GM19351 (cell line): ENCODE results near the gene DSG2.

Source experiments
- ATAC-seq: cut with Tn5 transposase; IDR thresholded peaks from one replicate; pipeline ENCODE4 v1.9.1; 2021; ENCODE audit warnings: mild to moderate bottlenecking, moderate library complexity; ENCODE audit not compliant: unreplicated experiment

Gene DSG2

DNA sequence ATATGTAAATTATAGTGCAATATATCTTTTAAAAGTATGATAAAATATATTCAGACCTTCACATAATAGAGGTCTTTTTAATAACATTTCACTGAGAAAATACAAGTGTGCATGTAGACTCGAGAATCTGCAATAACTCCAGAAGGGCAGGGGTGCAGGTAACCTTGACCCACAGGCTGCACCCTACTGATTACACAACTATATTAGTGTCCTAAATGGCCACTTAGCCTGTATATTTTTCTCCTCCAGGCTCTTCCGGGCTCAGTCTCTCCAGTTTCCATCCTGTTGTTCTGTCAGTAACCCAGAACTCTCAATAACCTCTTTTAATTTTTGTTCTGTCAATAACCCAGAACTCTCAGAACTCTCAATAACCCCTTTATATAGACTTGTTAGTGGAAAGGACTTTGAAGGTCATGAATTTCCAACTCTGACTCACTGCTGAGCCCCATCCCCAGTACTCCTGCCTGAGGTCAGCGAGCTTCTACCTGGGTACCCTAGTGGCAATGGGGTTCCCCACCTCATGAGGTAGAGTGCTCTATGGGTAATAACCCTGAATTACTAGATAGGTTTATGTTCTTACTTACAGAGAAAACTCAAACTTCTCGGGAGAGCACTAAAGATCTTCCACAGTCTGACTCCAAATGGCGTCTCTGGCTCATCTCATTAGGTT, 85.3 kb downstream of the DSG2 start:
- no peak for ATAC-seq

GRCh38 chr18:31585991-31586390, 88.0 kb downstream of the DSG2 start:
- ATAC-seq, result no peak

GRCh38 chr18:31586616-31587015, 88.6 kb downstream of the DSG2 start:
- ATAC-seq, result no peak

DNA sequence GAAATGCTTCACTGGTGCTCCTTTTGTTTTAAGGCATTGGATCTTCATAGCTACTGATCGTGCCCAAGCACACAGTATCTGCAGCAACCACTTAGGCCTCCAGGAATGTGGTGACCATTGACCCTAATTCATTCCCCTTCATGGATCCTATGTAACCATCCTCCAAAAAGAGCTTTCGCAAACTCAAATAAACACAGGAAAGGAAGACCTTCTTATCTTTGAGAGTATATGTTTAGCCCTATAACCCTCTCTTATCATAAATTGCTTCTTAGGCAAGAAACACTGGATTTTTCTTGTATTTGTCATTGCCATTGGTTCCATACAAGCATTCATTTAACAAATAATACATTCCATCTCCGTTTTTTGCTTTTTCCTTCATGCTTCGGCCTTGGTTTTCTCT, 89.6 kb downstream of the DSG2 start:
- ATAC-seq, result no peak

DNA sequence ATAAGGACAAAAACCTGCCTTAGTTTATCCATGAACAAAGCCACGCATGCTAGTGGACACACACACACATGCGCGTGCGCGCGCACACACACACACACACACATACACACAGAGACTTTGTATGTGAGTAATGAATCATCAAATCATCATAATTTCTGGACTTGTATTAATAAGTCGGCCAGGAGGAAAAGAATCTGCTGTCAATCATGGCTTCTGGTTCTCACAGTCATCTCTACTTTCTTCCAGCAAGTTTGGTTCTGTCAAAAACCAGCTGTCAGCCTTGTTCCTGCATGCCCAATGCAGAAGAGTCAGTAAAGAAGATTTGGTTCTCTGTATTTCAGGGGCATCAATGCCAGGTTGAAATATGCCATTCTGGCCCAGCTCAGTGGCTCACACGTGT, 92.6 kb downstream of the DSG2 start:
- no peak for ATAC-seq

GRCh38 chr18:31591113-31591512, 93.1 kb downstream of the DSG2 start:
- ATAC-seq, result no peak

DNA sequence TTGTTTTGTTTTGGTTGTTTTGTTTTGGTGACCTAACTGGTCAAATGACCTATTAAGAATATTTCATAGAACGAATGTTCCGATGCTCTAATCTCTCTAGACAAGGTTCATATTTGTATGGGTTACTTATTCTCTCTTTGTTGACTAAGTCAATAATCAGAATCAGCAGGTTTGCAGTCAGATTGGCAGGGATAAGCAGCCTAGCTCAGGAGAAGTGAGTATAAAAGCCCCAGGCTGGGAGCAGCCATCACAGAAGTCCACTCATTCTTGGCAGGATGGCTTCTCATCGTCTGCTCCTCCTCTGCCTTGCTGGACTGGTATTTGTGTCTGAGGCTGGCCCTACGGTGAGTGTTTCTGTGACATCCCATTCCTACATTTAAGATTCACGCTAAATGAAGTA, 93.7 kb downstream of the DSG2 start, which contains the start of gene TTR:
Gene TTR (plus strand): TSS at position 250 of the 400 bp plus-strand sequence. CDS start 26 bp downstream, at position 276.
- ATAC-seq, result no peak

- no peak for ATAC-seq
Measured at GRCh38 chr18:31592506-31593157, 94.7 kb downstream of the DSG2 start.

- no peak for ATAC-seq
Measured at GRCh38 chr18:31595121-31595771, 97.3 kb downstream of the DSG2 start.

DNA sequence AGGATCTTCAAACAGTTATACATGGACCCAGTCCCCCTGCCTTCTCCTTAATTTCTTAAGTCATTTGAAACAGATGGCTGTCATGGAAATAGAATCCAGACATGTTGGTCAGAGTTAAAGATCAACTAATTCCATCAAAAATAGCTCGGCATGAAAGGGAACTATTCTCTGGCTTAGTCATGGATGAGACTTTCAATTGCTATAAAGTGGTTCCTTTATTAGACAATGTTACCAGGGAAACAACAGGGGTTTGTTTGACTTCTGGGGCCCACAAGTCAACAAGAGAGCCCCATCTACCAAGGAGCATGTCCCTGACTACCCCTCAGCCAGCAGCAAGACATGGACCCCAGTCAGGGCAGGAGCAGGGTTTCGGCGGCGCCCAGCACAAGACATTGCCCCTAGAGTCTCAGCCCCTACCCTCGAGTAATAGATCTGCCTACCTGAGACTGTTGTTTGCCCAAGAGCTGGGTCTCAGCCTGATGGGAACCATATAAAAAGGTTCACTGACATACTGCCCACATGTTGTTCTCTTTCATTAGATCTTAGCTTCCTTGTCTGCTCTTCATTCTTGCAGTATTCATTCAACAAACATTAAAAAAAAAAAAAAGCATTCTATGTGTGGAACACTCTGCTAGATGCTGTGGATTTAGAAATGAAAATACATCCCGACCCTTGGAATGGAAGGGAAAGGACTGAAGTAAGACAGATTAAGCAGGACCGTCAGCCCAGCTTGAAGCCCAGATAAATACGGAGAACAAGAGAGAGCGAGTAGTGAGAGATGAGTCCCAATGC, 98.3 kb downstream of the DSG2 start:
- ATAC-seq, result no peak

GRCh38 chr18:31598021-31598805, 100.2 kb downstream of the DSG2 start:
- no peak for ATAC-seq
